Measurements from ENCODE around the gene RABGAP1L. TPM values are rescaled to one million over a fixed set of nuclear protein-coding genes. Genes with fewer than 3 reads are reported as not detected.

RABGAP1L gene
- total RNA-seq, 6 experiments from 2014 or later, result 11.7 to 23.1 (median 18.5) TPM

GRCh38 chr1:174469052-174469451, 309.7 kb downstream of the RABGAP1L start:
- Histone ChIP-seq H3K4me1 (no peaks in the 10 kb centered on the region), H3K27ac (no peak overlapping the region), H3K4me3 (no peak overlapping the region), H3K9me3 (no peaks in the 10 kb centered on the region), H3K27me3 (no peaks in the 10 kb centered on the region), H3K36me3 (no peaks in the 10 kb centered on the region)
- no peak for ATAC-seq
- TF ChIP-seq POLR2A (IDR thresholded peaks at IDR 0.05) (no peak), CTCF (IDR thresholded peaks at IDR 0.05) (no peak)
- no peak for DNase-seq
- WGBS (ENCODE audit: insufficient coverage, low coverage, low lambda C conversion rate, missing lambda C conversion rate), result 70% methylated on average over 2 of the region's 2 CpGs
- intact Hi-C loops (cut with DNase I), result no loop called here

- WGBS (ENCODE audit: insufficient coverage, low coverage, low lambda C conversion rate, missing lambda C conversion rate), result 20% methylated on average over 1 of the region's 1 CpG
Measured at GRCh38 chr1:174469687-174470086, 310.4 kb downstream of the RABGAP1L start.

GRCh38 chr1:174479281-174479680, 320.0 kb downstream of the RABGAP1L start:
- Histone ChIP-seq H3K4me3 (no peak overlapping the region), H3K4me1 (no peaks in the 10 kb centered on the region), H3K27ac (no peak overlapping the region), H3K9me3 (no peaks in the 10 kb centered on the region), H3K27me3 (no peaks in the 10 kb centered on the region), H3K36me3 (no peaks in the 10 kb centered on the region)
- no peak for TF ChIP-seq CTCF (IDR thresholded peaks at IDR 0.05)
- TF ChIP-seq POLR2A (IDR thresholded peaks at IDR 0.05), result no peak
- intact Hi-C loops (cut with DNase I), result no loop called here
- DNase-seq (no peak), ATAC-seq (no peak)
- WGBS (ENCODE audit: insufficient coverage, low coverage, low lambda C conversion rate, missing lambda C conversion rate), result 83% methylated on average over 1 of the region's 1 CpG

More at GRCh38 chr1:174469687-174470086, 310.4 kb downstream of the RABGAP1L start:
- TF ChIP-seq POLR2A (IDR thresholded peaks at IDR 0.05) (no peak), CTCF (IDR thresholded peaks at IDR 0.05) (no peak)
- Histone ChIP-seq H3K4me3 (no peak overlapping the region), H3K9me3 (no peaks in the 10 kb centered on the region), H3K27me3 (no peaks in the 10 kb centered on the region), H3K36me3 (no peaks in the 10 kb centered on the region), H3K27ac (no peak overlapping the region), H3K4me1 (no peaks in the 10 kb centered on the region)
- intact Hi-C loops (cut with DNase I), result no loop called here
- DNase-seq (no peak), ATAC-seq (no peak)

- no peaks in the 10 kb centered on the region for H3K4me1 ChIP-seq
- H3K27me3 ChIP-seq, result no peaks in the 10 kb centered on the region
- H3K9me3 ChIP-seq, result no peaks in the 10 kb centered on the region
- H3K36me3 ChIP-seq, result no peaks in the 10 kb centered on the region
- H3K4me3 ChIP-seq, result no peak overlapping the region
- 83% methylated on average over 1 of the region's 1 CpG for WGBS (ENCODE audit: insufficient coverage, low coverage, low lambda C conversion rate, missing lambda C conversion rate)
- TF ChIP-seq CTCF (IDR thresholded peaks at IDR 0.05) (no peak), POLR2A (IDR thresholded peaks at IDR 0.05) (no peak)
- intact Hi-C loops (cut with DNase I), result no loop called here
- DNase-seq (no peak), ATAC-seq (no peak)
- H3K27ac ChIP-seq, result no peak overlapping the region
Measured at GRCh38 chr1:174480324-174480723, 321.0 kb downstream of the RABGAP1L start.

- WGBS (ENCODE audit: insufficient coverage, low coverage, low lambda C conversion rate, missing lambda C conversion rate), result no CpG with 5 or more reads among the region's 2 CpGs
- intact Hi-C loops (cut with DNase I), result no loop called here
Measured at GRCh38 chr1:174491606-174492005, 332.3 kb downstream of the RABGAP1L start.

More at GRCh38 chr1:174491606-174492005, 332.3 kb downstream of the RABGAP1L start:
- no peaks in the 10 kb centered on the region for H3K27me3 ChIP-seq
- no peak overlapping the region for H3K27ac ChIP-seq
- TF ChIP-seq POLR2A (IDR thresholded peaks at IDR 0.05) (no peak), CTCF (IDR thresholded peaks at IDR 0.05) (no peak)
- H3K9me3 ChIP-seq, result no peaks in the 10 kb centered on the region
- H3K4me1 ChIP-seq, result no peaks in the 10 kb centered on the region
- ATAC-seq (no peak), DNase-seq (no peak)
- no peaks in the 10 kb centered on the region for H3K36me3 ChIP-seq
- no peak overlapping the region for H3K4me3 ChIP-seq

Measured in right lobe of liver (tissue), 6 donors.